ENCODE data around the gene GLIPR1.
"Not testable (repeated sequence)": the region's sequence is repeated elsewhere in the genome, so short reads cannot be mapped to it uniquely, and the experiment has no call there.

The GLIPR1 gene

GRCh38 chr12:75480469-75480949 lies at the start of gene GLIPR1:
TSS of gene GLIPR1 (plus strand) at chr12:75480755. CDS start at chr12:75480881, 126 bp downstream.
- DNase-seq, result peak; percentile 80

GRCh38 chr12:75432924-75433323 lies 47.6 kb upstream of the GLIPR1 start:
- DNase-seq, result no peak

GRCh38 chr12:75437564-75437963 lies 43.0 kb upstream of the GLIPR1 start:
- DNase-seq, result peak; percentile 11

GRCh38 chr12:75438059-75438754 lies 42.3 kb upstream of the GLIPR1 start:
- DNase-seq, result peak; percentile 34

- no peak for DNase-seq
Measured at GRCh38 chr12:75439048-75439447, 41.5 kb upstream of the GLIPR1 start.

DNA sequence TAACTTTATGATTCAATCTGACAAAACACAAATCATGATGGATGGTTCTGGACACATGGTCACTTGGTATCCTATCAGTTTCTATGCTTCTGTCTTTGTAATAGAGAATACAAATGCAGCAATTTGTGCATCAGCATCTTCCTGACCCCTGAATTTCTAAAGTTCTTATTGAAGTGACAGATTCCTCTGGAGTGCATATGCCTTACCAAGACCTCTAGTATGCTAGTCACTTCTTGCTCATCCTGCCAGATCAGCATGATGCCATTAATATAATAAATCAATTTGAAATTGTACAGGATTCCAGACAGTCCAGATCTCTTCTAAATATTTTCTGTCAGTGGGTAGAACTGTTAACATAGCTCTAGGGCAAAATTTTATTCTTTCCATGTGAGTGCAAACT lies 40.6 kb upstream of the GLIPR1 start:
- no peak for DNase-seq

GRCh38 chr12:75441687-75442449 lies 38.7 kb upstream of the GLIPR1 start:
- not testable (repeated sequence) for DNase-seq

GRCh38 chr12:75442454-75442853 lies 38.1 kb upstream of the GLIPR1 start:
- DNase-seq, result not testable (repeated sequence)

DNA sequence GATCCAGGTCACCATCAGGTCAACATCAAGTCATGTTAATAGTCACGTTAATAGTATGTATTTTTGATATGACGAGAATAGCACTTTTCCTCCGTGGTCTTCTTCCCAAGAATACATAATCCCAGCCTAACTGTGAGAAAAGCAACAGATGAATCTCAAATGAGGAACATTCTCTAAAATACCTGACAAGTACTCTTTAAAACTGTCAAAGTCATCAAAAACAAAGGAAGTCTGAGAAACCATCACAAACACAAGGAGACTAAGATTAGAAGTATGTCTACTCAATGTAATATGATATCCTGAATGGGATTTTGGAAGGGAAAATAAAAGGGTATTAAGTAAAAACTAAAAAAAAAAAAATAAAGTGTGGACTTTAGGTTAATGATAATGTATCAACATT lies 36.8 kb upstream of the GLIPR1 start:
- no peak for DNase-seq

DNA sequence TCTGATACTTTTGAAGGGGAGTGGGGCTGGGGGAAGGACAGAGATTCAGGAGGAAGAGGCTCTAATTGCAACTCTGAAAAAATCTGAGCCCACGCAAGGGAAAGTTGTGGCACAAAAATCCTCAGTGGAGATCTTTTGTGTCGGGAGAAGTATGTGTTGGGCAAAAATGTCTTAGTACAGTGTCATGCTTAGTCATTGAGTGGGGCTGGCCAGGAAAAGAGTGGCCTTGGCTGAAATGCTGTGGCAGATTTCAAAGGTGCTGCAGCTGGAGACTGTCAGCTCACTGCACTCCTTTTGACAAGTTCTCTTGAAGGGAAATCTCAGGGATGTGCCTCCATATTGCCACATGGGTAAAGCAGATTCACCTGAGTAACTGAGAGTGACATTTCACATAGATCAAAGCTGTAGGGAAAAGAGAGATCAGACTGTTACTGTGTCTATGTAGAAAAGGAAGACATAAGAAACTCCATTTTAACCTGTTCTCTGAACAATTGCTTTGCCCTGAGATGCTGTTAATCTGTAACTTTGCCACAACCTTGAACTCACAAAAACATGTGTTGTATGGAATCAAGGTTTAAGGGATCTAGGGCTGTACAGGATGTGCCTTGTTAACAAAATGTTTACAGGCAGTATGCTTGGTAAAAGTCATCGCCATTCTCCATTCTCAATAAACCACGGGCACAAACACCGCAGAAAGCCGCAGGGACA lies 36.0 kb upstream of the GLIPR1 start:
- no peak for DNase-seq

GRCh38 chr12:75445137-75445507 lies 35.4 kb upstream of the GLIPR1 start:
- not testable (repeated sequence) for DNase-seq

DNA sequence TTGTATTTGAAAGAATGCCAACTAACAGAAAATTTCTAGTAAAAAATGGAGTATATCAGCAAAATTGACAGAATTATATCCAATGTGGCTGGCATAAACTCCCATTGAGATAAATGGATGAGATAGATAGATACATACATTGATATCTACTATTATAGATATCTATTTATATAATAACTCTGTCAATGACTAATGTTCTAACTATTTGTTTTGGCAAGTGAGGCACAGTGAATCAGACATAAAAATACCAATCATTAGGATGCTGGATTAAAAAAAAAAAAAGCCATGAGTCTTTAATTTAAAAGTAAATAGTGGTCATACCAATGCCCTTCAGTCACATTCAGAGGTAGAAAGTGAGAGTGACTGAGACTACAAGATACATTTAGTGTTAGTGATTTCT lies 33.7 kb upstream of the GLIPR1 start:
- DNase-seq, result no peak

- no peak for DNase-seq
Measured at GRCh38 chr12:75447691-75448393, 32.7 kb upstream of the GLIPR1 start.

GRCh38 chr12:75452675-75453330 lies 27.8 kb upstream of the GLIPR1 start:
- no peak for DNase-seq

- no peak for DNase-seq
Measured at GRCh38 chr12:75455839-75456238, 24.7 kb upstream of the GLIPR1 start.

DNA sequence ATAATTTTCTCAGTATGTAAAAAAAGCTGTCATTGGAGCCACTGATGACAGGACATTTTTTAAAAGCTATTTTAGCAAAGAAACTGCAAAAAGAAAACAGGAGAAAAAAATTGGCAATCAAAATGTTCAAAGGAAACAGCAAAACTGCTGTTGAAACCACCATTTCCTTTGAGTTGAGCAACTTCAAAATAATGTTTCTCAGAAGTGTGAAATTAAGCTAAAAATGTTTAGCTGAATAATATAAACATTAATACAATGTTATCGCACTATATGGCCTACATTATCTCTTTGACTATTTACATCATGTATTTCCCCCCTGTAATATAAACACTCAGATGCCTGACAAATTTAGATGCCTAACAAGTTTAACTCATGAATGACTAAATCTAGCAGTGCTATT lies 23.4 kb upstream of the GLIPR1 start:
- DNase-seq, result no peak

DNA sequence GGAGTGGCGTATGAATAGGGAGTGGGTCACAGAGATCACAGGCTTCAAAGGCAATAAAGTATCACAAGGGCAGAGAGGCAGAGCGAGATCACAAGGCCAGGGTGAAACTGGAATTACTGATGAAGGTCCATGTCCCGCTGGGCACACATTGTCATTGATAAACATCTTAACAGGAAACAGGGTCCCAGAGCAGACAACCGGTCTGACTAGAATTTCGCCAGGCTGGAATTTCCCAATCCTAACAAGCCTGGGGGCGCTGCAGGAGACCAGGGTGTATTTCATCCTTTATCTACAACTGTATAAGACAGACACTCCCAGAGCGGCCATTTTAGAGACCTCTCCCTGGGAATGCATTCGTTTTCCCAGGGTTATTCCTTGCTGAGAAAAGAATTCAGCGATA lies 22.7 kb upstream of the GLIPR1 start:
- DNase-seq, result not testable (repeated sequence)

GRCh38 chr12:75459755-75460154 lies 20.8 kb upstream of the GLIPR1 start:
- no peak for DNase-seq

DNA sequence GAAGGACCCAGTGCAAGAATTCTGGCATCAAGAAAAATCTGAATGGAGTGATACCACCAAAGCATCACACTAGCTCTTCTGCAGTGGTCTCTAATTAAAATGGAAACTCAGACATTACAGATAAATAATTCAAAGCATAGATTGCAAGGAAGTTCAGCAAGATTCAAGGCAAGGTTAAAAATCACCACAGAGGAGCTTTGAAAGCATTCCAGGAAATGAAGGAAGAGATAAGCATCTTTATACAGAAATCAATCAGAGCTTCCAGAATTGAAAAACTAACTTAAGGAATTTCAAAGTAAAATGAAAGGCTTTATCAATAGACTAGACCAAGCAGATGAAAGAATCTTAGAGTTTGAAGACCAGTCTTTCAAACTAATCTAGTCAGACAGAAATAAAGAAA lies 20.4 kb upstream of the GLIPR1 start:
- no peak for DNase-seq

- DNase-seq, result no peak
Measured at GRCh38 chr12:75471902-75472890, 8.4 kb upstream of the GLIPR1 start.

DNA sequence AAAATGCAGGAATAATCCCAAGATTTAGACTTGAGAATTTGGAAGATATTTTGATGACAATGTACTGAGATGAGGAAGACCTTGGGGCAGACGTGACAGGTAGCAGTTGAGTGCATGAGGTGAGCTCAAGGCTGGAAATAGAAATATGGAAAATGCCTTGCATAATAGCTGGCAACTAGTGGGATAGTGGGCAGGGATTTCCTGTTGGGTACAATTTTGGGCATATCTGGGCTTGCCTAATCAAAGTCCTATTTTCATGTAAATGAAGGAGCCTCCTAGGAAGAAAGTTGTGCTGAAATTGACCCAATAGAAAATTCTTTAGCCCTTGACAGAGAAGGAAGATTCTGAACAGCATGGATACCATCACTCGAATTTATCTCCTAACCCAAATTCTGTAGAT lies 6.4 kb upstream of the GLIPR1 start:
- no peak for DNase-seq
